Right cardiac atrium (tissue), 5 donors: ENCODE measurements around the gene SRRM4. TPM values are rescaled to one million over a fixed set of nuclear protein-coding genes. Genes with fewer than 3 reads are reported as not detected.

Source experiments
- ATAC-seq, 2 donors: fragments of 200-7000 bp; cut with Tn5 transposase; one replicate each; pipeline versions ENCODE4 v1.8.0 to v1.9.1; 2020; ENCODE audit warnings: moderate library complexity in 2 of 2, mild to moderate bottlenecking in 1 of 2
- DNase-seq, 3 donors: peaks; one replicate each; pipeline ENCODE4 v3.0.0-alpha.2; 2020
- H3K27ac ChIP-seq: one replicate; pipeline ENCODE4 v1.5.1; 2013; ENCODE audit warnings: mild to moderate bottlenecking, low read length, control low read depth, moderate library complexity
- H3K27me3 ChIP-seq: one replicate; pipeline ENCODE4 v1.6.1; 2013; ENCODE audit not compliant: control insufficient read depth, insufficient read depth
- H3K4me1 ChIP-seq: one replicate; pipeline ENCODE4 v1.6.1; 2013; ENCODE audit warnings: low read length; ENCODE audit not compliant: control insufficient read depth, insufficient read depth
- H3K4me3 ChIP-seq: one replicate; pipeline ENCODE4 v1.5.1; 2013; ENCODE audit warnings: low read length, control low read depth
- H3K9me3 ChIP-seq: one replicate; pipeline ENCODE4 v1.6.1; 2013; ENCODE audit warnings: low read length; ENCODE audit not compliant: control insufficient read depth
- WGBS: extraction: QIAGEN DNeasy Blood & Tissue Kit; methylation state at CpG from one replicate; pipeline ENCODE4 v1.1.7; 2013; 5-methylcytosine and 5-hydroxymethylcytosine counted together
- intact Hi-C, 4 donors: fragments of 100-400 bp; cut with DNase I; formaldehyde crosslinking; loops; one replicate each; pipeline versions ENCODE4 v1.11.0 to v1.14.0; 2022 to 2023
- polyA plus RNA-seq: library from polyadenylated mRNA; stranded (reverse); fragments of 200-250 nt; gene quantifications from one replicate; pipeline ENCODE4 v1.2.3, GENCODE V29; 2013
- total RNA-seq, 4 donors: library from RNA; stranded (reverse); fragmentation: NEBNext Ultra II Directional; extraction: Animal tissue kit (Norgen Biotek cat#: 25700); gene quantifications; one replicate each; pipeline ENCODE4 v1.2.1, GENCODE V29; 2021
- donor health status: healthy with polysubstance abuse.
- donor health status: DM: no; HTN: yes; CAD: no.
- donor health status: DM: no; HTN: no; CAD: no.
- donor health status: DM: no; HTN: yes; CAD: no; lungs with severe emphysema.
- donor health status: DM: yes; HTN: yes; CAD: no.

The SRRM4 gene
- total and polyA plus RNA-seq, 5 donors = 0.22 to 0.91 (median 0.60) TPM

GRCh38 chr12:119072440-119072839, 91.1 kb downstream of the SRRM4 start:
- Histone ChIP-seq H3K27ac (no peak overlapping the region), H3K9me3 (no peaks in the 10 kb centered on the region), H3K27me3 (no peaks in the 10 kb centered on the region), H3K4me3 (no peak overlapping the region), H3K4me1 (no peaks in the 10 kb centered on the region)
- intact Hi-C loops = no loop called here
- 21% methylated on average over 6 of the region's 6 CpGs for WGBS
- ATAC-seq (no peak), DNase-seq (no peak)

GRCh38 chr12:119075222-119075787, 94.0 kb downstream of the SRRM4 start:
- DNase-seq (no peak), ATAC-seq (no peak)
- no peak overlapping the region for H3K4me3 ChIP-seq
- H3K27ac ChIP-seq = no peak overlapping the region
- H3K27me3 ChIP-seq = no peaks in the 10 kb centered on the region
- intact Hi-C loops = no loop called here
- WGBS = 93% methylated on average over 3 of the region's 3 CpGs
- H3K4me1 ChIP-seq = no peaks in the 10 kb centered on the region
- H3K9me3 ChIP-seq = no peaks in the 10 kb centered on the region

GRCh38 chr12:119075918-119076317, 94.6 kb downstream of the SRRM4 start:
- no peak for ATAC-seq
- Histone ChIP-seq H3K27ac (no peak overlapping the region), H3K9me3 (no peaks in the 10 kb centered on the region), H3K4me3 (no peak overlapping the region), H3K27me3 (no peaks in the 10 kb centered on the region), H3K4me1 (no peaks in the 10 kb centered on the region)
- no peak for DNase-seq
- 96% methylated on average over 2 of the region's 2 CpGs for WGBS
- intact Hi-C loops = no loop called here

- Histone ChIP-seq H3K27me3 (no peaks in the 10 kb centered on the region), H3K9me3 (no peaks in the 10 kb centered on the region), H3K27ac (no peak overlapping the region), H3K4me1 (no peaks in the 10 kb centered on the region), H3K4me3 (no peak overlapping the region)
- intact Hi-C loops = no loop called here
- WGBS = 78% methylated on average over 8 of the region's 8 CpGs
- ATAC-seq (no peak), DNase-seq (no peak)
Measured at GRCh38 chr12:119079530-119079929, 98.2 kb downstream of the SRRM4 start.

GRCh38 chr12:119082016-119082415, 100.7 kb downstream of the SRRM4 start:
- no peaks in the 10 kb centered on the region for H3K4me1 ChIP-seq
- no peaks in the 10 kb centered on the region for H3K9me3 ChIP-seq
- no peaks in the 10 kb centered on the region for H3K27me3 ChIP-seq
- no peak overlapping the region for H3K27ac ChIP-seq
- no peak overlapping the region for H3K4me3 ChIP-seq
- DNase-seq (no peak), ATAC-seq (no peak)
- intact Hi-C loops = no loop called here
- WGBS = 46% methylated on average over 7 of the region's 7 CpGs

GRCh38 chr12:119082496-119082895, 101.2 kb downstream of the SRRM4 start:
- intact Hi-C loops = no loop called here
- H3K27ac ChIP-seq = no peak overlapping the region
- 14% methylated on average over 4 of the region's 4 CpGs for WGBS
- no peaks in the 10 kb centered on the region for H3K4me1 ChIP-seq
- no peaks in the 10 kb centered on the region for H3K27me3 ChIP-seq
- DNase-seq (peak; percentile 63 to 90 (median 86)), ATAC-seq (peak; percentile 89 to 91)
- no peaks in the 10 kb centered on the region for H3K9me3 ChIP-seq
- no peak overlapping the region for H3K4me3 ChIP-seq

GRCh38 chr12:119088685-119089379, 107.5 kb downstream of the SRRM4 start:
- 69% methylated on average over 10 of the region's 10 CpGs for WGBS
- H3K4me3 ChIP-seq = no peak overlapping the region
- DNase-seq (no peak), ATAC-seq (no peak)
- no peaks in the 10 kb centered on the region for H3K9me3 ChIP-seq
- intact Hi-C loops = no loop called here
- no peaks in the 10 kb centered on the region for H3K4me1 ChIP-seq
- H3K27ac ChIP-seq = no peak overlapping the region
- H3K27me3 ChIP-seq = no peaks in the 10 kb centered on the region

GRCh38 chr12:119089380-119090013, 108.2 kb downstream of the SRRM4 start:
- no peak overlapping the region for H3K27ac ChIP-seq
- intact Hi-C loops = no loop called here
- no peaks in the 10 kb centered on the region for H3K27me3 ChIP-seq
- 55% methylated on average over 1 of the region's 1 CpG for WGBS
- H3K4me3 ChIP-seq = no peak overlapping the region
- no peaks in the 10 kb centered on the region for H3K4me1 ChIP-seq
- H3K9me3 ChIP-seq = no peaks in the 10 kb centered on the region
- DNase-seq (no peak), ATAC-seq (no peak)

GRCh38 chr12:119090276-119090675, 108.9 kb downstream of the SRRM4 start:
- intact Hi-C loops = no loop called here
- Histone ChIP-seq H3K4me1 (no peaks in the 10 kb centered on the region), H3K27me3 (no peaks in the 10 kb centered on the region), H3K27ac (no peak overlapping the region), H3K4me3 (no peak overlapping the region), H3K9me3 (no peaks in the 10 kb centered on the region)
- no peak for ATAC-seq
- DNase-seq = no peak
- WGBS = 45% methylated on average over 1 of the region's 1 CpG

GRCh38 chr12:119090865-119091264, 109.5 kb downstream of the SRRM4 start:
- no peaks in the 10 kb centered on the region for H3K4me1 ChIP-seq
- DNase-seq (peak in 1 of 3 donors; percentile 29), ATAC-seq (peak in 1 of 2 donors; percentile 66)
- H3K4me3 ChIP-seq = no peak overlapping the region
- H3K27me3 ChIP-seq = no peaks in the 10 kb centered on the region
- no peaks in the 10 kb centered on the region for H3K9me3 ChIP-seq
- intact Hi-C loops = no loop called here
- H3K27ac ChIP-seq = no peak overlapping the region
- WGBS = 11% methylated on average over 3 of the region's 3 CpGs

GRCh38 chr12:119096429-119097202, 115.3 kb downstream of the SRRM4 start:
- WGBS = 36% methylated on average over 11 of the region's 11 CpGs
- no peak for ATAC-seq
- Histone ChIP-seq H3K9me3 (no peaks in the 10 kb centered on the region), H3K4me1 (no peaks in the 10 kb centered on the region), H3K27ac (no peak overlapping the region), H3K27me3 (no peaks in the 10 kb centered on the region), H3K4me3 (no peak overlapping the region)
- no peak for DNase-seq
- intact Hi-C loops = no loop called here
